ENCODE data around the gene DNAJC10.
"Not testable (repeated sequence)": the region's sequence is repeated elsewhere in the genome, so short reads cannot be mapped to it uniquely, and the experiment has no call there.

Gene DNAJC10, protein sequence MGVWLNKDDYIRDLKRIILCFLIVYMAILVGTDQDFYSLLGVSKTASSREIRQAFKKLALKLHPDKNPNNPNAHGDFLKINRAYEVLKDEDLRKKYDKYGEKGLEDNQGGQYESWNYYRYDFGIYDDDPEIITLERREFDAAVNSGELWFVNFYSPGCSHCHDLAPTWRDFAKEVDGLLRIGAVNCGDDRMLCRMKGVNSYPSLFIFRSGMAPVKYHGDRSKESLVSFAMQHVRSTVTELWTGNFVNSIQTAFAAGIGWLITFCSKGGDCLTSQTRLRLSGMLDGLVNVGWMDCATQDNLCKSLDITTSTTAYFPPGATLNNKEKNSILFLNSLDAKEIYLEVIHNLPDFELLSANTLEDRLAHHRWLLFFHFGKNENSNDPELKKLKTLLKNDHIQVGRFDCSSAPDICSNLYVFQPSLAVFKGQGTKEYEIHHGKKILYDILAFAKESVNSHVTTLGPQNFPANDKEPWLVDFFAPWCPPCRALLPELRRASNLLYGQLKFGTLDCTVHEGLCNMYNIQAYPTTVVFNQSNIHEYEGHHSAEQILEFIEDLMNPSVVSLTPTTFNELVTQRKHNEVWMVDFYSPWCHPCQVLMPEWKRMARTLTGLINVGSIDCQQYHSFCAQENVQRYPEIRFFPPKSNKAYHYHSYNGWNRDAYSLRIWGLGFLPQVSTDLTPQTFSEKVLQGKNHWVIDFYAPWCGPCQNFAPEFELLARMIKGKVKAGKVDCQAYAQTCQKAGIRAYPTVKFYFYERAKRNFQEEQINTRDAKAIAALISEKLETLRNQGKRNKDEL

DNA sequence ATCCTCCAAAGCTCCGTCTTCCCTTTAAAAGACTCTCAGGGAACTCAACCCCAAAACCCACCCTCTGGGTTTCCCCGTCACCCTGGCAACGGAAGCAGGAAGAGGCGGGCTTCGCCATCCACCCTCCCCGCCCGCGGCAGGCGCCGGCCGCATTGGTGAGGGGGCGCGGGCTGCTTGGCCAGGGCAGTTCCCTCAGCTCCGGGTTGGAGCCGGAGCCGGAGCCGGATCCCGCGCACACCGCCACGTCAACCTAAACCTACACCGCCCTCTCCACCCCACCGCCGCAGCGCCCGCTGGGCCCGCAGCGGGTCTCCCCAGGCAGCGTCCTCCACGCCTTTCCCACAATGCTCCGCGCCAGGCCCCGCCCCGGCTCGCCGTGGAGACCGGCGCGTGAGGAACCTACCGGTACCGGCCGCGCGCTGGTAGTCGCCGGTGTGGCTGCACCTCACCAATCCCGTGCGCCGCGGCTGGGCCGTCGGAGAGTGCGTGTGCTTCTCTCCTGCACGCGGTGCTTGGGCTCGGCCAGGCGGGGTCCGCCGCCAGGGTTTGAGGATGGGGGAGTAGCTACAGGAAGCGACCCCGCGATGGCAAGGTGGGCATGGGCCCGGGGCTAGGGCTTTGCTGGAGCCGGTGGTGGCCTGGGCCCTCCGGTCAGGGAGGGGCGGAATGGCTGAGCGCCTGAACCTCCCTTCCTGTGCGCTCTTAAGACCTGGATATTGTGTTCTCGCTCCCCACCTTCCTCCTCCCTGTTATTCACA, at the start of gene DNAJC10:
TSS of gene DNAJC10 (plus strand) at position 366 of the 758 bp plus-strand sequence. CDS start 1,830 bp downstream, outside the sequence.
- Mint-ChIP-seq H3K4me3 (no peak within 1 kb of the TSS), H3K27ac (no peak within 1 kb of the TSS), H3K36me3 (no peaks in the 10 kb centered on the region), H3K9me3 (no peaks in the 10 kb centered on the region), H3K4me1 (no peaks in the 10 kb centered on the region)
- ATAC-seq (peak; percentile 95), DNase-seq (ENCODE audit: low spot score in 2 of 2) (peak; percentile 77 to 94)

DNA sequence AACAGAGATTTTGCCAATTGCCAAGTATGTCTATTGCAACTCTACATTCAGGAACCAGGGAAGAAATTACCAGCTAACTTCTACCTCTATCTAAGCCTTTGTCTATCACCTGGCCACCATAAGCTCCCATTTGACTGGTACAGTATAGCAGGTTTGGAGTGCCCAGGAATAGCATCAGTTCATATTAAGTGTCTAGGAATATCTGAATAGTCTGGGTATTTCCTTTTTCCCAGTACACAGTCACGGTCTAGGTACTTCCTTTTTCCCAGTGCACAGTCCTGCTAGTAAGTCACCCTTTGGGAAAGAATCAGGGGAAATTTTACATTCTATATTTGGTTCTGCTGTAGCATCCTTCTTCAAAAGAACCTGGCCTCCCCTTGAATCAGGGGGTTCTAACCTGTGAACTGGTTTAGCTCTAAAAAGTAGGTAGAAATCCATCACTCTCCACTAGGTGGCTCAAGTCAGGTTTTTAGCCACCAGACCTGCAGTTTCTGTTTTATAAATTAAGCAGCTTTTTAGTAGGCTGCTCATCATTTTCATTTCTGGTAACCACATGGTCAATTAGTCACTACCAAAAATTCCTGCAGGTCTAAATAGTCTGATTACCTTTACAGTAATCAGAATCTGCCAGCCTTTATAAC, 49.3 kb upstream of the DNAJC10 start:
- H3K9me3 Mint-ChIP-seq, result no peaks in the 10 kb centered on the region
- H3K4me1 Mint-ChIP-seq, result no peaks in the 10 kb centered on the region
- no peaks in the 10 kb centered on the region for H3K36me3 Mint-ChIP-seq
- no peak overlapping the region for H3K27ac Mint-ChIP-seq
- DNase-seq (ENCODE audit: low spot score in 2 of 2) (no peak), ATAC-seq (peak; percentile 78)
- no peak overlapping the region for H3K4me3 Mint-ChIP-seq

DNA sequence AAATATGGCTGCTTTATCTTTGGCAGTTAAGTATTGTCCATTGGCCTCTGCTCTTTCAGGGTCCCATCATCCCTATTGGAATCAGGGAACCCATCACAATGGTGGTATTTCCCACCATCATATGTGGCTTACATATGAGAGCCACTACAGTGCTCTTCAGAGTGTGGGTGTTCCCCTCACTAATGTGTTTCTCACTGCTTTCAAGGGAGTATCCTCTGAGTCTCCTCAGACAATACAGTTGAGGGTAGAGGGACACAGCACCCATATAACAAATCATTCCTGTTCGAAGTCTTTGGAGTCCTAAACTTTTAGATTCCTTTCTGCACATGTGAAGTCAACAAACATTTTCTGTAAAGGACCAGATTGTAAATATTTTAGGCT, 48.8 kb upstream of the DNAJC10 start:
- Mint-ChIP-seq H3K9me3 (no peaks in the 10 kb centered on the region), H3K4me3 (no peak overlapping the region), H3K27ac (peak overlapping the region; percentile 46), H3K4me1 (no peaks in the 10 kb centered on the region), H3K36me3 (no peaks in the 10 kb centered on the region)
- DNase-seq (ENCODE audit: low spot score in 2 of 2), result no peak
- peak; percentile 56 for ATAC-seq

DNA sequence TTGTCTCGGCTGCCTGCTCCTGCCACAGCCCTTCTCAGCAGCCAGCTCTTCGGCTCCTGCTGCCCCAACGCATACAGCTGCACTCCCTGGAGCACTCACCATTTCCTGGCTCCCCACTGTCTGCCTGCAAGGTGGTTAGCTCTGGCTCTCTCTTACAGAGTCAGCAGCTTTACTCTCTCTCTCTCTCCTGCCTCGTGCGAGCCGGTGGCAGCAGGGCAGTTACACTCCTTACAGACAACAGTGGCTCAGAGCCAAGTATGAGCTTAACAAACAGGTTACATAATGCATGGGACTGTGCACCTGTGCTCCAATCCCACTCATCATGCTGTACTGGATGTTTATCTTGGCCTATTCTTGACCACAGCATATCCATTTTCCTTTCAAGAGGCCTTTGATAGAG, 47.4 kb upstream of the DNAJC10 start:
- no peak overlapping the region for H3K4me3 Mint-ChIP-seq
- H3K36me3 Mint-ChIP-seq, result no peaks in the 10 kb centered on the region
- no peaks in the 10 kb centered on the region for H3K9me3 Mint-ChIP-seq
- DNase-seq (ENCODE audit: low spot score in 2 of 2) (no peak), ATAC-seq (peak; percentile 45)
- no peaks in the 10 kb centered on the region for H3K4me1 Mint-ChIP-seq
- no peak overlapping the region for H3K27ac Mint-ChIP-seq

DNA sequence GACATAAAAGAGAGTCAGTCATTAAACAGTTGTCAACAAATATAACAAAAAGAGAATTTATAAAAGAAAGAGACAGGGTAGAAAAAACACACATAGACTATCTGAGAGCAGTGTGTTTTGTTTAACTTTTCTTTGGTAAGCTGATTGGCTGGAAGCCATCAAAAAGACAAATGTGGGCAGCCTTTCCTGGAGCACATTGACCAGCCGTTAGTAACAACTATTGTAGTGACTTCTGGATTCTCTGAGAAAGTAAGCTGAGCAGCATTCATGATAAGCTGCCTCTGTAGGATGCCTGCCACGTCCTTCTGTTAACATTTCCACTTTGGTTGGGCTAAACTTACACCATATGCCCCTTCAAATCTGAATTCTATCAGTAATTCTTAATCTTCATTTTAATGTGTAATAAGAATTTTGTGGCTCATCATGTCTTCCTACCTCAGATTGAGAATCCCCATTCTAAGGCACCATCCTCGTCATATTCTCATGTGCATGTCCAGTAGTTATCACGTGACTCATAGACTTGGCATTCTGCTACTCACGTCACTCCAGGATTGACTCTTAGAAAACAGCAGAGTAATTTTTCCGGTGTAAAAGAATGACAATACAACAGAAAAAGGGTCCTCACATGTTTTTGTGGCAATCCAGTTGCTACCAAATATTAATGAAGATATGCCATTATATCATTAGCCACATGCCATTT, 43.4 kb upstream of the DNAJC10 start:
- Mint-ChIP-seq H3K27ac (no peak overlapping the region), H3K36me3 (no peaks in the 10 kb centered on the region), H3K4me3 (no peak overlapping the region), H3K4me1 (no peaks in the 10 kb centered on the region), H3K9me3 (no peaks in the 10 kb centered on the region)
- ATAC-seq (no peak), DNase-seq (ENCODE audit: low spot score in 2 of 2) (no peak)

DNA sequence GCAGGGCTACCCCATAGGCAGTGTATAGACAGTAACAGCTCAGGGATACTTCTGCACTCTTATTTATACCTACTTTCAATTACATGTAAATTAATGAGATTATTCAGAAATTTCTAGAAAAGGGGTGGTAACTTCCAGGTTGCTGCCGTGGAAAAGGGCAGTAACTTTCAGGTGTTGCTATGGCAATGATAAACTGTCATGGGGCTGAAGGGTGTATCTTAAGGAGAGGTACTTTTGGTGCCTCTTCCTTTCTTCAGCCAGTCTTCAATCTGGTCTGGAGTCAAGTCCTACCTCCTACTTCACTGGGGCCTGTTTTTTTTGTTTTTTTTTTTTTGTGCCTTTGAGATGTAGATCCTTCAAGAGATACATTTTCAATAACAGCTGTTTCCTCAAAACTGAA, 35.2 kb upstream of the DNAJC10 start:
- H3K36me3 Mint-ChIP-seq, result no peaks in the 10 kb centered on the region
- no peak for DNase-seq (ENCODE audit: low spot score in 2 of 2)
- no peak overlapping the region for H3K4me3 Mint-ChIP-seq
- no peaks in the 10 kb centered on the region for H3K4me1 Mint-ChIP-seq
- no peak for ATAC-seq
- H3K27ac Mint-ChIP-seq, result no peak overlapping the region
- no peaks in the 10 kb centered on the region for H3K9me3 Mint-ChIP-seq

DNA sequence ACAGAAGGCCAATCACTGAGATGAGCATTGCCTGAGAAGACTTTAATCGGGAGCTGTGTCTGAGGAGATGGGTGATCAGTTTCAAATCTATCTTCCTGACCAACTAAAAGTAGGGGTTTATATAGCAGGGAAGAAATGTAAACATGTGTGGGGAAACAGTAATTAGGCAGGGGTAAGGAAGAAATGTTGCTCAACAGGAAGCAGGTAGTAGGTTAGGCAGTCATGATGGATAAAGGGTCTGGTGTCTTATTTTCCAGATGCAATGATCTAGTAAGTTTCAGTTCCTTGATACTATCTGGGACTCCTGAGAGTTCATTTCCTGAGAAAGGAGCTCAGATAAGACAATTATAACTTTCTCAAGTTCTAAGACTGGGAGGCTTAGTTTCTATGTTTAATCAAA, 33.8 kb upstream of the DNAJC10 start:
- Mint-ChIP-seq H3K27ac (no peak overlapping the region), H3K4me1 (no peaks in the 10 kb centered on the region), H3K4me3 (no peak overlapping the region), H3K9me3 (no peaks in the 10 kb centered on the region), H3K36me3 (no peaks in the 10 kb centered on the region)
- DNase-seq (ENCODE audit: low spot score in 2 of 2), result no peak
- ATAC-seq, result no peak

DNA sequence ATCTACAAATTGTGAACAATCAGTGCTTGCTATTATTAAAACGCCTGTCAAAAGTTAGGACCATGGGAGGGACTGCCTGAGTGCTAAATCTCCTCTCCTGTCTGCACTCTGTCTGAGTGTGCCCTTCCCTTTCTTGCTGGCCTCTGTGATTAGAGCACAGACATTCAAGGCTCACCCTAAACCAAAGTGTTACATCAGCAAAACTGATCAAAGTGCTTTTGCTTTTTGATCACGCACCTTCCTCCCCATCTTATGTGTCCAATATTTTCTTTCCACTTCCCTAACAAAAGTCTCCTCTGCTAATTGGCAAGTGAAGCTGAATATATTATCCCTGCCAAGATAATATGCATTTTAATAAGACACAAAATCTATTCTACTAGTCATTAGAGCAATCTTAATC, 30.5 kb upstream of the DNAJC10 start:
- no peaks in the 10 kb centered on the region for H3K36me3 Mint-ChIP-seq
- DNase-seq (ENCODE audit: low spot score in 2 of 2) (no peak), ATAC-seq (no peak)
- H3K9me3 Mint-ChIP-seq, result no peaks in the 10 kb centered on the region
- H3K27ac Mint-ChIP-seq, result no peak overlapping the region
- no peak overlapping the region for H3K4me3 Mint-ChIP-seq
- no peaks in the 10 kb centered on the region for H3K4me1 Mint-ChIP-seq

DNA sequence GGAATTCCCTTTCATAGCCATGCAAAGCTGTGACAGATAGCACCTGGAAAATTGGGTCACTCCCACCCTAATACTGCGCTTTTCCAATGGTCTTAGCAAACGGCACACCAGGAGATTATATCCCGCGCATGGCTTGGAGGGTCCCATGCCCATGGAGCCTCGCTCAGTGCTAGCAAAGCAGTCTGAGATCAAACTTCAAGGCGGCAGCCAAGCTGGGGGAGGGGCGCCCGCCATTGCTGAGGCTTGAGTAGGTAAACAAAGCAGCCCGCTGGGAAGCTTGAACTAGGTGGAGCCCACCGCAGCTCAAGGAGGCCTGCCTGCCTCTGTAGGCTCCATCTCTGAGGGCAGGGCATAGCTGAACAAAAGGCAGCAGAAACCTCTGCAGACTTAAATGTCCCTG, 29.3 kb upstream of the DNAJC10 start:
- not testable (repeated sequence) for H3K9me3 Mint-ChIP-seq; H3K27ac Mint-ChIP-seq; H3K4me1 Mint-ChIP-seq; ATAC-seq; H3K4me3 Mint-ChIP-seq; H3K36me3 Mint-ChIP-seq; DNase-seq (ENCODE audit: low spot score in 2 of 2)

DNA sequence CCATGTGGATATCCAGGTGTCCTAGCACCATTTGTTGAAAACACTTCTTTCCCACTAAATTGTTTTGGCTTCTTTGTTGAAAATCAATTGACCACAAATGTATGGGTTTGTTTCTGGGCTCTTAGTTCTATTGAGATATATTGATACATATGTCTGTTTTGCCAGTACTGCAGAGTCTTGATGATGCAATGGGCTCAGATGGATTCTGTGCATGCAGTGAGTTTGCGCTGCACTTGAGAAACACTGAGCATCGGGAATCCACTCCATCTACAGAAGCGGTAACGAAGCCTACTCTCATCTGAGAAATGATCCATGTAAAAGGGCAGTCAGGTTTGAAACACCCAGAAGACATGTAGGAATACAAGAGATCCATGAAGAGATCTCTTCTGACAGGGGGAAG, 21.9 kb upstream of the DNAJC10 start:
- no peaks in the 10 kb centered on the region for H3K9me3 Mint-ChIP-seq
- no peaks in the 10 kb centered on the region for H3K36me3 Mint-ChIP-seq
- DNase-seq (ENCODE audit: low spot score in 2 of 2) (no peak), ATAC-seq (no peak)
- no peak overlapping the region for H3K4me3 Mint-ChIP-seq
- no peak overlapping the region for H3K27ac Mint-ChIP-seq
- no peaks in the 10 kb centered on the region for H3K4me1 Mint-ChIP-seq

DNA sequence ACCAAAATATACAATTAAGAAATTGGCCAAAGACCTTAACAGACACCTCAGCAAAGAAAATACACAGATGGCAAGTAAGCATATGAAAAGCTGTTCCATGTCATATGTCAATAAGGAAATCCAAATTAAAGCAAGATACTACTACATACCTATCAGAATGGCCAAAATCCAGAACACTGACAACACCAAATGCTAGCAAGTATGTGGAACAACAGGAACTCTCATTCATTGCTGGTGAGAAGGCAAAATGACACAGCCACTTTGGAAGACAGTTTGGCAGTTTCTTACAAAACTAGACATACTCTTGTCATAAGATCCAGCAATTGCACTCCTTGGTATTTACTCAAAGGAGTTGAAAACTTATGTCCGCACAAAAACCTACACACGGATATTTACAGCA, 20.3 kb upstream of the DNAJC10 start:
- Mint-ChIP-seq H3K4me1 (no peaks in the 10 kb centered on the region), H3K4me3 (no peak overlapping the region), H3K9me3 (no peaks in the 10 kb centered on the region), H3K27ac (no peak overlapping the region), H3K36me3 (no peaks in the 10 kb centered on the region)
- no peak for ATAC-seq
- DNase-seq (ENCODE audit: low spot score in 2 of 2), result no peak

DNA sequence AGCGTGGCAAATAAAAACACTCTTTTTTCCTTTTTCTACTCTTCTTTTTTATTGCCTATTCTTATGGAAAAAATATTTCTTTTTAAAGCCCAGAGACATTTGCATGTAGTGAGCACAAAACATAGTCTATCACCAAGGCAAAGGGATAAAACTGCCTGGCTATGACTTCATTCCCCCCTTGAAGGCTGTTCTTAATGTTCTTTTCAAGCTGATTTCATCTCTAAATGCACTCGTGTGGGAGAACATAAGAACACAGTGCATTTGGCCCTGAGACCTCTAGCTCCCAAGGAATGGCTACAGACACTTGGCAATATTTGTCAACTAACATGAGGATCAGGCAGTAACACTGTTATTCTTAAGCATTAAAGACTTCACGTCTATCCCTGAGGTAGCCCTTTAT, 17.4 kb upstream of the DNAJC10 start:
- DNase-seq (ENCODE audit: low spot score in 2 of 2) (no peak), ATAC-seq (no peak)
- H3K27ac Mint-ChIP-seq, result no peak overlapping the region
- no peaks in the 10 kb centered on the region for H3K9me3 Mint-ChIP-seq
- H3K4me1 Mint-ChIP-seq, result no peaks in the 10 kb centered on the region
- no peaks in the 10 kb centered on the region for H3K36me3 Mint-ChIP-seq
- no peak overlapping the region for H3K4me3 Mint-ChIP-seq

DNA sequence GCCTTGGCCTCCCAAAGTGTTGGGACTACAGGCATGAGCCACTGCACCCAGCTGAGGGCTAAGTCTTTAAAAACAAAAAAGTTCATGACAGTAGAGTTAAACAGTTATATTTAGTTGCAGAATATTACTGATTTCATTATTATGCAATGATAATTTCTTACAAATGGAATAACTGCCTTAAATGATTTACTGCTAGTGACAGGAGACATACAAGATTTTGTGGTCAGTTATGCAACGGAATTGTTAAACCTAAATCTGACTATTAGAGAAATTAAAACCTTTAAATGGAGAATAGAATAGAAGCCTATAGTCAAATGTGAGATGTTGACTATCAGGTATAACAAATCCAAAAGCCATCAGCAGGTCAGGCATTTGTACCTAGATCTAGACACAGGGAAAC, 10.3 kb upstream of the DNAJC10 start:
- DNase-seq (ENCODE audit: low spot score in 2 of 2), result no peak
- Mint-ChIP-seq H3K4me1 (no peaks in the 10 kb centered on the region), H3K4me3 (no peak overlapping the region), H3K36me3 (no peaks in the 10 kb centered on the region), H3K9me3 (no peaks in the 10 kb centered on the region), H3K27ac (no peak overlapping the region)
- ATAC-seq, result no peak

DNA sequence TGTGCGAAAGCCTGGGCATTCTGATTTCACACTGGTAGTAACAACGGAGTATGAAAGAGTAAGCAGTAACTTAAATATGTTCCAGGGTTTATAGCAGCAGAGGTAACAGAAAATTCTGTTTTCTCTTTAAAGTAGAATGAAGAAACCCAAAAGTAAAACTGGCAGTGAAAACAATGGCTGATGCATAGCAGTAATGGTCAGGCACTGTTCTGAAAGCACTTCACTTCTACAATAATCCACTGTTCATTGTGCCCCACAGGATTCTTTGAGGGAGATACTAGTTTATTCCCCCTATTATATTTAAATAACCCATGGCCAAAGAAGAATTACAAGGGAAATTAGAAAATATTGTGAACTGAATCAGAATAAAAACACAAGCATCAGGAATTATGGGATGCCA, 9.3 kb upstream of the DNAJC10 start:
- H3K4me3 Mint-ChIP-seq, result no peak overlapping the region
- no peaks in the 10 kb centered on the region for H3K9me3 Mint-ChIP-seq
- no peak overlapping the region for H3K27ac Mint-ChIP-seq
- H3K36me3 Mint-ChIP-seq, result no peaks in the 10 kb centered on the region
- H3K4me1 Mint-ChIP-seq, result no peaks in the 10 kb centered on the region
- ATAC-seq, result no peak
- no peak for DNase-seq (ENCODE audit: low spot score in 2 of 2)

DNA sequence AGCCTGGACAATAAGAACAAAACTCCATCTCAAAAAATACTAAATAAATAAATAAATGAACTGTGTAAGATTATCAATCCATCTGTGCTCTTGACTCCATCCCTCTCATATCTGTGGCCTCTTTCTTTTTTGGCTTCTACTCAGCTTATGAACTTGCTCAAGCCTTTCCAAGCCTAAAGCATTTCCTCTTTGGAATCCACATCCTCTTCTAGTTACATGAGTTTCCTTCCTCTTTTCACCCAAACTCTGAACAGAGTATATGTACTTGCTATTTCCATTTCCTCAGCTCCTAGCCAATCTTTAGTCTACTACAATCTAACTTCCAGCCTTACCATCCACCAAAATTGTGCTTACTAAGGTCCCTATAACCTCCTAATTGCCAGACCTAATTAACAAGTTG, 2.5 kb upstream of the DNAJC10 start:
- Mint-ChIP-seq H3K36me3 (no peaks in the 10 kb centered on the region), H3K9me3 (no peaks in the 10 kb centered on the region), H3K4me1 (no peaks in the 10 kb centered on the region), H3K4me3 (no peak overlapping the region), H3K27ac (no peak overlapping the region)
- ATAC-seq (no peak), DNase-seq (ENCODE audit: low spot score in 2 of 2) (no peak)
